ENCODE results near the gene CSNK1D.
A peak's percentile ranks its signal among the peaks of the same experiment; 100 is the strongest.

Gene CSNK1D

DNA sequence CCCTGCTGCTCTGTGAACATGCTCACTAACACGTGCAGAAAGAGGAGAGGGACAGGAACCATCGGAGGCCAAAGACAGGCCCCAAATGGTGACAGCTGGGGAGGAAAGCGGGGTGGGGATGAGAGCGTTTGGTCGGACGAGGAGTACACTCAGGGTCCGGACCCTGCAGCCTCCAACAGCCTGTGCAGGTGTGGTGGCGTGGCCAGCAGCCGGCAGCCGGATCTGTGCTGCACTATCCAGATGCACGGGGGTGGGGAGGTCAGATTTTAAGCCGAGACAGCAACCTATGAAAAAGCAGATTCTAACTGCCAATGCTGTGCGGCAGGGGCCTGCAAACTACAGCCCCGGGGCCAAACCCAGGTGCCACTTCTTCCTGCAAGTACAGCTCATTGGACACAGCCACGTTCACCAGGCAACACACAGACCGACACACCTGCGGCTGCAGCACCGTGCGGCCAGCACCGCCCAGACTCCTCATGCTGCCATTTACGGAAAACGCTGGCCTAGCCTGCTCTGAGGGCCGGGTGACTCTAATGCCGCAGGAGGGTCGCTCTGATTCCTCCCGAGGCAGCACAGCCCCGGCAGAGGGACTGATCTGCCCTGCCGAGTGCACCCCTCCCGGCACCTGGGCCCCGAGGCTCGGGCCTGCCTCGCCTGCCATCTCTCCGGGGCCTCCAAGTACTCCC lies 23.5 kb downstream of the CSNK1D start:
- DNase-seq: no peak

DNA sequence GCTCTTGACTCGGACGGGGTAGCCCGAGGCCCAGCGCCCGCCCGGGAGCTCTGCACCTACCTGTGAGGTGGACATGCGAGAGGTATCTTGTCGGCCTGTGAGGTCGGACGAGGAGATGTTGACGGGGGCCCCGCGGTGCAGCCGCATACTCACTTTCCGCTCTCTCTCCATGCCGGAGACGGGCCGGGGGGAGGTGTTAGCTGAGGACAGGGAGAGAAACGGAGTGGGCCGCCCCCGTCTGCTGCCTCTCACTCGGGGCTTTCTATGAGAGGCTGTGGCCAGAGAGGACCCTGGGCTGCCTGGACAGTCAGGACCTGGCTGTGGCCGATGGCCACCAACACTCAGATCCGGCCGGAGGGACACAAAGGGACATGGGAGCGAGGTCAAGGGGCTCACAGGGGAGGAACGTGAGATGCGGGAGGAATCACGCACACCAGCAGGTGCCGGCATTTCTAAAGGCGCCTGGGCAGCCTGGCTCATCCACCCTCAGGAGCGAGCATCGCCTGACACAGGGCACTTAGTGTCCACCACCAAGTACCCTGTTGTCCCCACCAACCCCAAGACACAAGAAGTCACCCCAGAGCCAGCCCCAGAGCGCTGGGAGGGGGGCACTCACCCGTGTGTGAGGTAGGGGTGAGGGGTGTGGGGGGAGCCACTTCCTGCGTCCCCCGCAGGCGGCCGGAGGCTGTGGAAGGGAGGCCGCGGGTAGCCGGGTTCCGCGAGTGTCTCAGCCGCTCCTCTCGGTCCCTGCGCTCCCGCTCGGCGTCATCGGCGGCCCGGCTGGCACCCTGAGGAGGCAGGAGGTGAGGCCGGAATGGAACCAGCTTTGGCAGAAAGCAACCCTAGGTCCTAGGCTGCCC lies 24.5 kb downstream of the CSNK1D start:
- DNase-seq: no peak

DNA sequence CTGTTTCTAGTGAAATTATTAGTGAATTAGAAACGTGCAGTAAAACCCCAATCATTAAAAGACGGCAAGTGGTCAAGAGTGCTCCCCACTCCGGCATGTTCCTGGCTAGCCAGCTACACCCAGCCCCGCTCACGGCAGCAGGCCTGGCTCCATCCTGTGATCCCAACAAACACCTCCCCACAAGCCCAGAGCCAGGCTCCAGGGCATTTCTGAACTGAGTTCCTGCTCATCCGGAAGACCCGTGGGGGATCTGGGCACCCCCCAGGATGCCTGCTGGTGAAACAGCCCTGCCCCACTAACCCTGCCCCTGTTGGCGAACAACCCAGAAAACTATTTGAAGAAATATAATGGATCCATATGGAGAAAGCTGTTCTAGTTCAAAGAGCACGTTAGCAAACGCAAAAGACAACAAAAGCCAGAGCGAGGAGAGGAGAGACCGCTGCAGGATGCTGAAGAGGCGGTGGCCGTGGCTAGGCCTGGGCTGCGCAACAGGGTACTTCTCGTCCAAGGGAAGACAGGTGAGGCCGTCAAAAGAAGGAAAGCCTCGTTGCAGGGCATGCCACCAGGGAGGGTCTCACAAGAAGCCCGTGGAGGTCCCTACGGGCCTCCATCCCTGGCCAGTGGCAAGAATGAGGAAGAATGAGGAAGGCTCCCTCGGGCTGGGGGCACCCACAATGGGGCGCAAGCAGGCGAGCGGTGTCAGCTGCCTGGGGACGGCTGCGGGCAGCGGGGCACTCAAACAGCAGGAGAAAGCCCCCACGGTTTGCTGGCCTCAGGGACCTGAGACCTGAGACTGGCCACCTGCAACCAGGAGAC lies 25.4 kb downstream of the CSNK1D start:
- DNase-seq: no peak

DNA sequence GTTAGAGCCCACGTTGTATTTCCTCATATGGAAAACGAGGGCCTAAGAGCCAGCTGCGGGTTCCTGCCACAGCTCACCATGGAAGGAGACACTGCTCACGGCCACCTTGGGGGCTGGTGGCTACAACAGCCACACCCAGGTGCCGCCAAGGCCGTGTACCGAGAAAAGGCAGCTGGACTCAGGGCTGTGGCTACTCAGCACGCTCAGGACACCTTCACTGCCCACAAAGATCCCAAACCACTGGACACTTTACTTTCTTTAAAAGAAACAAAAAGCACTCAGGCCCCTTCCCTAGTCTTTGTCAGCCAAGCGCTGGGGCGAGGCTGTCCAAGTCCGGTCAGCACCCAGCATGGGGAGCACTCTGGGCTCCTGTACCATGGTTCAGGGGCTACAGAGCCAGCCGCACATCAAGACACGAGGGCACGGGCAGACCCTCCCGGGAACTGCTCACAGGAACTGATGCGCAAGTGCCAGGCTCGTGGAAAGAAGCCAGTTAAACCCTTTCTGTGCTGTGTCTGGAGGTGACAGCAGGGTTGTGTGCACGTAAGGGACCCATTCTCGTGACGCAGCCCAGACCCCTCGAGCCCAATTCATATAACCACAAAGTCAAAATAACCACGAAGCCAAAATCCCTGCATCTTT lies 26.2 kb downstream of the CSNK1D start:
- no peak for DNase-seq

DNA sequence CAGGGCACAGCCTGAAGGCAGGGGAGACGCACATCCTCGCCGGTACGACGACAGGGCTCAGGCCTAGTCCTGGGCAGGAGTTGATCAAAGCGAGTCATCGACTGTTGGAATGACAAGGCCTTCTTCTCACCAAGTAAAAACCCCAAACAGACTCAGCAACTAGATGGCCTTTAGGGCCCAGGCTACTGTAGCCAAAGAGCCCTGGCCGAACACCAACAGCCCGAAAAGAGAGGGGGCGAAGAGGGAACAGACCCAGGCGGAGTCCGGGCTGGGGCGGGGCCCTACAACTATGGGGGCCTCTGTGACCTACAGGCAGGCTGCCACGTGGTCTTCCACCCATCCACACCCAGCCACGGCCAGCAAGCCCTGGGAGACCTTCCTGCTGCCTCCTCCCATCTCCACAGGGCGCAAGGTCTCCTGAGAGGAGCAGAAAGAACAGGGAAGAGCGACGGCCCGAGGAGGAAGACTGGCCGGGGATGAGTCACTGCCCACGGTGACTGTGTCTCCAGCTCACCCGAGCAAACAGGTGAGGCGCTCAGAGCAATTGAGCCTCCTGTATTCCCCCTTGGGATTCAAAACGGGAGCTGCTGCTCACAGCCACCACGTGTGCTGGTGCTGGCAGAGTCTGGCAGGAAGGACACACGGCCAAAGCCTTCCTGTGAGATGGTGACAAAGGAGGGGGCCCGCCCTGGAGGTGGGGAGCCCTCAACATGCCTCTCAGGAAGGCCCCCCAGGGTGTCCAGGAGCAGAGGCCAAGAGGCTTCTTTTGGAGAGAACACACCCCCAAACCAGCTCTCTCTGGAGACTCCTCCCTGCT lies 26.9 kb downstream of the CSNK1D start:
- no peak for DNase-seq

DNA sequence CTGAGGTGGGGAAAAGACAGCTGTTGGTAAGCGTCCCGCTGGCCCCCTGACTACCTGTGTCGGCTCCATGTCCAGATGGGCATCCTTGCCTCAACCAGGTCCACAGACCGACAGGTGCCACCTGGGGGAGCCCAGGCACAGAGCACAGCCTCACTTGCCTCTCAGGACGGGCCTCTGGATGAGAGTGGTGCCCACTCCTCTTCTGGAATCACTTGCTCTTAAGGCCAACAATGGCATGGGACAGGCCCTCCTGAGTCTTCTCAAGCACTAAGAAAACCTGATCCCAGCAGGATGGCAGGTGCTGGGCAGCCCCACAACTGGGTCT lies 27.5 kb downstream of the CSNK1D start:
- no peak for DNase-seq

DNA sequence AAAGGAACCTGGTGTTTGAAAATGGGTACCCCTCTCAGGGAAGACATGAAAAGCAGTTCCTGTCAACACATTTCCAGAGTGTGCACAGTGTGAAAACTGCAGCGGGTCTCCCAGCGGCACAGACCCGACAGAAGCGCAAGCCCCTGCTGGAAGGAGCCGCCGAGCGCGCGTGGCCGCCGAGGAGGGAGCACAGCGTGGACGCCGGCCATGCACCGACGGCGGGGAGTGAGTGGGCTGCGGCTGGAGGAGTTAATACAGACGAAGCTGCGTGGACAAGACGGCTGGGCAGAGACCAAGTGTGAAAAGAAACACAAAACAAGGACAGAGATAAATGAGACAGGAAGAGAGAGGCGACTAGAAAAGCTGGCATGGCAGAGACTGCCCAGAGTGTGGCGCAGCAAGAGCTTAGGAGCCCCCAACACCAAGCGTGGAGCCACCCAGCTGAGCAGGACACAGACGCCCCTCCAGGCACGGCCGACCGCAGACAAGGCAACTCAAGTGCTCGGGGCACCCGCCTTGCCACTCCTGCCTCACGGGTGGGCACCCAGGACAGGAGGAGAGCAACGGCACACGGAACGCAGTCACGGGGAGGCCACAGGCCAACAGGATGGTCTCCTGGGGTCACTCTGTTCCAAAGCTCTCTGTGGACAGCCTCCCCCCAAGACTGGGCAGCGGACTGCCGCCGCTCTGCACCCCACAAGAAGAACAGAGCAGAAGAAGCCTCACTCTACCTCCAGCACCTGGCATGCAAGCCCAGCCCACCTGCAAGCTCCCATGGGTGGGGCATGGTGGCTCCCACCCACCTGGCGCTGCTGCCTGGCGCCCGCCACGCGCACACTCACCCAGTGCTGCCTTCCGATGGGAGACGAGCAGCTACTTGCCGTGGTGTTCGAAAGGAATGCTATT lies 28.1 kb downstream of the CSNK1D start:
- no peak for DNase-seq

DNA sequence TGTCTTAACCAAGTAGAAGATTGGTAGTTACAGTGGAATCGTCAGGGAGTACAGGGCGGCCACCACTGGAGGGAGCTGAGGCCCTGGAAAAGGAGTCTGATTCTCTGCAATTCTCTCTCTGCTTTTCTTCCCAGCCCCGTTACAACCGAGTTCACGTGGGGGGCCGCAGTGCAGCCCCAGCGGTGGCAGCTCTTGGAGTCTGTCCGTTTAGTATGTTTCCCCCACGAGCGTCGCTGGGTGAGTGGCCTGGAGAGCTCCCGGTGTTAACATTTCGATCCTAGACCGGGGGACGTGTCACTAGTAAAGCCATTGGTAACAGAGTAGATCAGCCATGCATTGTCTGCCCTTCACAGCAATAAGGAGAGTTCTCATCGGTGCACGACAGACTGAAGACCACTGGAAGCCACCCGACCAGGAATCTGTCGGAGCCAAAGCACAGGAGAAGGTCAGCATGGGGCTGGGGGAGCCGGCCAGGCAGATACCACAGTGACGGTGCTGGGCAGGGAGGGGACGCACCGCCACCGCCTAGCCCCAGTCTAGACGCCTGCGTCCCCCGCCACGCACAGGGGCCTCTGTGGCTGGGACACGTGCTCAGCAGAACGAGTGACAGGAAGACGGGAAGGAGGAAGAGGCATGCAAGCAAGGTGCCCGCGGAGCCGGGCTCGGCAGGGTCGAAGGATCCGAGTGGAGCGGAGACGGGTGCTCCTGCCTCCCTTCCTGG lies 28.9 kb downstream of the CSNK1D start:
- no peak for DNase-seq

DNA sequence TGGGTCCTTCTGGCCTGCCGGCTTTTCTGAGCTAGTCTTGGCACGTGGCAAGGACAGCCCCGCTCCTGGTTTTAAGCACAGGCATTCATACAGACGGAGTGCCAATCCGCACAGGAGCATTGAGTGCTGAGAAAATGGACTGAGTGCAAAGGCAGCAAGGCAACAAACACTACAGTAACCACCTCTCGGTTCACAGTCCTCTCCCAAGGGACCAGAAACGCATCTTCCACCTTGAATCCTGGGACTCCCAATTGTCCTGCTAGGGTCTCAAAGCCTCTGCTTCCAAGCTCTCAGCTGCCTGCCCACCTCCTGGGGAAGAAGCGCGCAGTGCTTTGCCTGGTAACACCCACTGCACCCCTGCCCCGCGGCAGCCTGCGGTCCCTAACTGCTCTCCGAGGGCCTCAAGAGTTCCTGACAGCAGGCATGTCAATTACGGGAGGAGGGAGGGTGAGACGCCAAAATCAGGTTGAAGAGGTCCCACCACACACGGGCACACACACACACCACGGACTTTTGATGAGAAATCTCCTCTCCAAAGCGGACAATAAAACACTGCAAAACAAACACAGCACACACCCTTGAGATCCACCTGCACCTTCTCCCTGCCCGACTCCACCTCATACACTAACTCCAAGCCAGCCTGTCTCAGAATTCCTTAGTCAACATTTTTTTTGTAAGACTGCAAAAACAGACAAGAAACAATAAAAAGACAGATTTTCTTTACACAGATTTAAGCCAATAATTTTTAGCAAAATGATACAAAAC lies 29.7 kb downstream of the CSNK1D start:
- no peak for DNase-seq

DNA sequence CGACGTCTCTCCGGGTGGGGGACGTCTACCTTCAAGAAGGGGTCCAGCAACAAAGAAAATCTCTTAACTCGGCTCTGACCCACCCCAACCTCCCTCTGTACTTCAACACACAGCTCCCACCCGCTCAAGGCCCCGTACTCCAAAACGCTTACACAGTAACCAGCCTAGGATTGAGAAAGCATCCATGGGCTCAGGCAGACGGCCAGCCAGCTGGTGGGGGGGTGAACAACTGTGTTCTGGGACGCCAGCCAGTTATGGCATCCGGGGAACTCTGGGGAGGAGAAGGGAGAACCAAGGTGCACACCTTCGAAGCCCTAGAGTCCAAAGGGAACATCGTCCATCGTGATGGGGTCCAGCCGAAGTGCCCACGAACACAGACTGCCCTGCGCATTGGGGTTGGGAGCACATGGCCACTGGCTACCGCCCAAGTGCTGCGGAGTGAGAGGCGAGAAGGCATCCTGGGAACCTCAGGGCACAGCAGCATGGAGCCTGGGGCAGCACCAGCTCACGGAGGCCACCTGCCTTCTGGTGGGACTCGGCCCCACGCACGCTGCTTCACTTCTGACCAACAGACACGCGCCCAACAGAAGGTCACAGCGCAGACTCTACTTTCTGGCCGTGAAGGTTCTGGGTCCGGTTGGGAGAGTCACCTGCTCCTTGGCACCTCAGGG lies 30.4 kb downstream of the CSNK1D start:
- DNase-seq: no peak

DNA sequence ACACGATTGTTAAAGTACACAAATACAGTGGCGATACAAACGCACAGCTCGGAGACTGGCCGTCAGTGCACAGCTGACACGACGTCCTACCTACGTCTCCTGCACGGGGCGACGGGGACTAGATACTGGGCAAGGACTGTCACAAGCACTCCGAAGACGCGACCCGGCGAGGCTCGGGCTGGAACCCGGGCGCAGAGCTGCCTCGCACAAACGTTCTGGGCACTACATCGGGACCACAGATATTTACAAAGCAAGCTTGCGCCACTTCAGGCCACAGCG lies 30.9 kb downstream of the CSNK1D start:
- DNase-seq: no peak

DNA sequence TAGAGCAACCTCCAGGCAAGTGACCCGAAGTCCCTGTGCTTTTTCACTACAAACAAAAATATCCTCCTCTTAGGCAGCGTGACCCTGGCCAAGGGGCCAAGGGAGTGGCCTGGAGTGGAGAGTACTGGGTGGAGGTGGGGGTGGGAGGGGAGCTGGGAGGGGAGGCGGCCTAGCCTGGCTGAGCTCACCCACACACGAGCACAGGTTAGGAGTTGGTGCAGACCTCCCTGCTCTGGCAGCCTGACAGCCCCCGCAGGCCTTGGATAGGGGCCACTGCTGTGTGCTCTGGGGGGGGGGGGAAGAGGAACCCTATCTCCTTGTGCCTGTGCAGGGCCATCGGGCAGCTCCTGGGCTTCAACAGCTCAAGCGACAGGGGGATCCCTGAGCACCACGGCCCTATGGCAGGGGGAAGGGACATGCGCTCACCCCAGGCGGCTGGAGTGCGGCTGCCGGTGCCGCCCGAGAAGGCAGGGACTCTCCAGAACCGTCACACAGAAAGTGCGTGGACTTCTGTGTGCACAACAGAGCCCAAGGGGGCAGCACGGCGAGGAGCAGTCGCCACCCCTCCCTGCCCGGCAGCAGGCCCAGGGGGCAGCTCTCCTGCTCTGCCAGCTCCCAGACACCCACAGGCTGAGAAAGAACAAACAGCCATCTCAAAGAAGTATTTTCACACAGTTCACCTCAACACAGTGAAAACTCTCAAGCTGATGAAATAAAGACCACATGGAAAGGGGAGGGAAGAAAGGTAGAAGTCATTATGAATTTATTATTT lies 31.4 kb downstream of the CSNK1D start:
- DNase-seq: no peak

DNA sequence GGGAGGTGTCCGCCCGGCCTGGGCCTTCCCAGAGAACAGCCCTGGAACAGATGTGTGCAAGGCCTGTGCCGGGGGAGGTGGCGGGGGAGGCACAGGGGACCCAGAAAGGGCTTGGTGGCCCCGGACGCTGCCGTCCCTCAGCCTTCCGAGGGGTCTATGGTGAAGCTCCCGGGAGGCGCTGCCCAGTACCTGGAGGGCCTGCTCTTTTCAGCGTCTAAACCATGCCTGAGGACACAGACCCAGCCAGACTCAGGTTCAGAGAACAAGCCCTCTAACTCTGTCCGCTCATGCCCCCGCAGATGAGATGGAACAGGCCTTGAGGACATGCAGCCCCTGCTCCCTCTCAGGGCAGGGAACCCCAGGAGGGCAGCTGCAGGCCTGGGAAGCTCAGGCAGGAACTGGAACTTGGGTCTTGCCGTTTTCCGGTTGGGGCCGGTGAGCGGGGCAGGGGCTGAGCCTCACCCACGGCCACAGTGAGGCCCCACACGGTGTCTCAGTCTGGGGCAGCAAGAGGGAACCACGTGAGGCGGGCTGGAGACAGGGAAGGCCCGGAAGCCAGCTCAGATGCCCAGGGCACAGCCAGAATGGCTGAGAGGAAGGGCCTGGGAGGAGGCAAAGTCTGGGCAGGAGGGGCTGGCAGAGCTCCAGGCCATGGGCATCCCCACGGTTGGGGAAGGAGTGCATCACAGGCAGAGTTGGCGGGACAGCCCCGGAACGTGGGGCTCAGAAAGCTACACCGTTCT lies 32.1 kb downstream of the CSNK1D start:
- DNase-seq: peak in 1 of 2 donors; percentile 75

DNA sequence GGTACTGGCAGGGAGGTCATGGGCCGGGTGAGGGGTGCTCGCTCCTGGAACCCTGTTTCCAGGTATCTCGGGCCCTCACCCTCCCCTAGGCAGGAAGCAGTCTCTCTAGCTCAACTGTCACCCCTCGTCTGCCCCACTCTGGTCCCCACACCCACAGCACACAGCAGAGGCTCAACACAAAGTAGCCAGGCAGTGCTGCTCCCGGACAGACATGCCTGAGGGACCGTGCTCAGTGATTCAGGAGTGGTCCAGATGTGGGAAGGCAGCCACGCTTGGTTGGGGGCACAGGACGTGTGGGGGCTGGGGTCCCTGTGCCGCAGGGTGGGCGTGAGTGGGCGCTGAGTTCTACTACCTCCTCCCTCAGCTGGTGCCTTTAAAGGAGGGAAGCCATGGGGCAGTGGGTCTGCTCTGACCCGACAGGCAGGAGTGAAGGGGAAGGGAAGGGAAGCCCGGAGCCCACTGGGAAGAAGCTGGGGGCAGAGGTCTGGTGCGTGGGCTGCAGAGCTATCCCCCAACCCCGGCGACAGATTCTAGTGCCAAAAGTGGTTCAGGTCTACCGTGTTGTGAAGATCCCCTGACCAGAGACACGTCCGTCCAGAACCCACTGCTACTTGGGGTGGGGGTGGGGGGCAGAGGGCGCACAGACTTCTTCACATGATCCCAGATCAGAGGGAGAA lies 32.9 kb downstream of the CSNK1D start:
- DNase-seq: no peak

DNA sequence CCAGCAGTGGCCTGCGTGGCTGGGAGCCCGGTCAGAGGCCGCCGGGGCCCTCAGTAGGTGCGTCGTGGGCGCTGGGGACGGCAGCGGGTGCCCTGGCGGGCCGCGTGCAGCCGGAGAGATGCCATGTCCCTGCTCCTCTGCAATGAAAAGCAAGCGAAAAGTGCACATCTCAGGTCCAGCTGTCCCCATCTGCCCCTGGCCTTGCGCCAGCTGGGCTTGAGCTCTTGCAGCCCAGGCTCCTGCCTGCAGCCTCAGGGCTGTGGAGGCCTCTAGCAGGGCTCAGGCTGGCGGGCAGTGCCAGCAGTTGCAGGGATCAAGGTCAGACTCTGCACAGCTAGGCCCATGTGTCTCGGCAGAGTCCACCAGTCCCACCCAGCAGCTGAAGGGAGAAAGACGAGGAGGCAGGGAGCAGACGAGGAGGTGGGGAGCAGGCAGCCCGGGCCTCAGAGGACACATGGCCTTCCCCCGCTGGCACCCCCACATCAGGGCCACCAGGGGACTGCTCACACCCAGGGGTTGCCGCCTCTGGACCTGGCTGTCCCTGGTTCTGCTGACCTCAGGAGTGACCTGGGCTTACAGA lies 33.5 kb downstream of the CSNK1D start:
- no peak for DNase-seq

DNA sequence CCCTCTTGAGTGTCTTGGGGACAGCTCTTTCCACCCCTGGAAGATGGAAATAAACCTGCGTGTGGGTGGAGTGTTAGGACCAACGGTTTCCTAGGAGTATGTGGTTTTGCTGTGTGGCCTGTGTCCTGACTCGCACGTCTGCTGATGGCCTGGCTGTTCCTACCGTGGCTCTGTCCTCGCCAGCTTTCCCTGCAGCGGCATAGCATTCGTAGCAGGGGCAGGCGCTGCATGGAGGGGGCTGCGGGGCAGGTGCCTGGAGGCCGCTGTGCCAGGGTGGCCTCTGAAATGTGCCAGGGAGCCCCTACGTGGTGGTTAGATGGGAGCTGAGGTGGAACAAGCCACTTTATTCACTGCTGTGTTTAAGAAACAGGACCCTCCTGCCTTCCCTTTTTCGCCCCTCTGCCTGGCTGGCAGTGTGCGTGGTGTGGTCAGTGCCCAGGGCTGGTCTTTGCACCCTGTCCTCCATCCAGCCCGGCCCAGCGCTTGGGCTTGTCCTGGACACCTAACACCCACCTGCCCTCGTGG lies 34.0 kb downstream of the CSNK1D start:
- DNase-seq: no peak
